ENCODE data around the gene TNFRSF6B.

DNA sequence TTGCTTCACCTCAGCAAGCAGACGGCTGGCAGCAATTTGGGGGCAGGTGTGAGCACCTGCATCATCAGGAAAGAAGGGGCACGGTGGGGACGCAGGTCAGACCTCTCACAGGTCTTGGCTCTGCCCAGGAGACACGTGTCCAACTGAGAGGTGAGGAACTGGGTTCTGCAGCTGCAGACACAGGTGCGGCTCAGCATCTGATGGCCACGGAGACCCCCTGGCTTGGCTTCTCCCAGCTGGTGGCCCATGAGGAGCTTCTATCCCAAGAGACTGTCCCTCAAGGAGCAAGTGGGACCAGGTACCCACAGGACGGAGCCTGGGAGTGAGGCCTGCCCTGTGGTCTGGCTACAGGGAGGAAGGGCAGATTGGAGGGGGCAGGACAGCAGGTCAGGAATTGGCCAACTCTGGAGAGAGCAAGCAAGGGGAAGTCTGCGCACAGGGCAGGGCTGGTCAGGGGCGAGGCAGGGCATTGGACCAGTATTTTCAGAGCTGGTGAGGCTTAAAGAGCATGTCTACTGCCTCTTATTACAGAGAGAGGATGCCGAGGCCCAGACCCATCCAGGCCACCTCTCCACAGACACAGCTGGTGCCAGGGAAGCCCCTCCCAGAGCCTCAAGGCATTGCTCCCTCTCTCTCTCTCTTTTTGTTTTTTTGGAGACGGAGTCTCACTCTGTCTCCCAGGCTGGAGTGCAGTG, 47.4 kb upstream of the TNFRSF6B start:
- TF ChIP-seq, protein P1, sequence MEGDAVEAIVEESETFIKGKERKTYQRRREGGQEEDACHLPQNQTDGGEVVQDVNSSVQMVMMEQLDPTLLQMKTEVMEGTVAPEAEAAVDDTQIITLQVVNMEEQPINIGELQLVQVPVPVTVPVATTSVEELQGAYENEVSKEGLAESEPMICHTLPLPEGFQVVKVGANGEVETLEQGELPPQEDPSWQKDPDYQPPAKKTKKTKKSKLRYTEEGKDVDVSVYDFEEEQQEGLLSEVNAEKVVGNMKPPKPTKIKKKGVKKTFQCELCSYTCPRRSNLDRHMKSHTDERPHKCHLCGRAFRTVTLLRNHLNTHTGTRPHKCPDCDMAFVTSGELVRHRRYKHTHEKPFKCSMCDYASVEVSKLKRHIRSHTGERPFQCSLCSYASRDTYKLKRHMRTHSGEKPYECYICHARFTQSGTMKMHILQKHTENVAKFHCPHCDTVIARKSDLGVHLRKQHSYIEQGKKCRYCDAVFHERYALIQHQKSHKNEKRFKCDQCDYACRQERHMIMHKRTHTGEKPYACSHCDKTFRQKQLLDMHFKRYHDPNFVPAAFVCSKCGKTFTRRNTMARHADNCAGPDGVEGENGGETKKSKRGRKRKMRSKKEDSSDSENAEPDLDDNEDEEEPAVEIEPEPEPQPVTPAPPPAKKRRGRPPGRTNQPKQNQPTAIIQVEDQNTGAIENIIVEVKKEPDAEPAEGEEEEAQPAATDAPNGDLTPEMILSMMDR (IDR thresholded peaks at IDR 0.05) = no peak
- no peak for TF ChIP-seq ZFX (IDR thresholded peaks at IDR 0.05; ENCODE audit: borderline replicate concordance)

Data from 22Rv1 (cell line).